B cell (primary cell): Measurements from ENCODE around the gene TBC1D22A. TPM values are rescaled to one million over a fixed set of nuclear protein-coding genes. Genes with fewer than 3 reads are reported as not detected.

ENCODE experiments used
- ATAC-seq: fragments of 200-7000 bp; cut with Tn5 transposase; one replicate; pipeline ENCODE4 v1.10.0; 2021; ENCODE audit warnings: low read depth, mild to moderate bottlenecking, moderate number of reproducible peaks, moderate library complexity
- CTCF ChIA-PET: fragments of 350-600 bp; sonication (Branson Sonifier 250); formaldehyde crosslinking; loops from one replicate; lab custom pipeline; 2021; ENCODE audit warnings: antibody characterized with exemption, inconsistent platforms; lab: Charles Lee
- POLR2A ChIA-PET: fragments of 350-600 bp; sonication (Branson Sonifier 250); formaldehyde crosslinking; loops from one replicate; lab custom pipeline; 2021; ENCODE audit warnings: antibody characterized with exemption; lab: Charles Lee
- DNase-seq: peaks from one replicate; pipeline ENCODE4 v3.0.0; 2013
- H2AFZ ChIP-seq: 2 replicates; pipeline ENCODE4 v1.6.1; 2012; ENCODE audit warnings: mild to moderate bottlenecking, low read depth, low read length; ENCODE audit not compliant: insufficient read depth, poor library complexity, severe bottlenecking
- H3K27ac ChIP-seq, 2 donors: 1 replicate in 1 of 2; 2 replicates in 1 of 2; pipeline ENCODE4 v1.5.1; 2012 to 2013; ENCODE audit warnings: low read length in 2 of 2, mild to moderate bottlenecking in 2 of 2, moderate library complexity in 1 of 2
- H3K27me3 ChIP-seq, 4 experiments: fragments of 200-600 bp in 1 of 4; sonication (generic) in 1 of 4; replicated peaks in 1 of 4; 1 replicate in 2 of 4; 2 replicates in 2 of 4; pipeline versions ENCODE4 v1.6.1 to v1.7.0; 2013 to 2016; ENCODE audit warnings: low read length in 3 of 4, mild to moderate bottlenecking in 2 of 4, mixed read lengths in 1 of 4, moderate library complexity in 1 of 4; ENCODE audit not compliant: insufficient read depth in 4 of 4, control insufficient read depth in 3 of 4; ENCODE audit errors: control extremely low read depth in 1 of 4
- H3K36me3 ChIP-seq, 2 experiments: replicated peaks in 1 of 2; 1 replicate in 1 of 2; 2 replicates in 1 of 2; pipeline versions ENCODE4 v1.6.1 to v1.7.1; 2013; ENCODE audit warnings: low read length in 1 of 2; ENCODE audit not compliant: insufficient read depth in 2 of 2, control insufficient read depth in 1 of 2; ENCODE audit errors: control extremely low read depth in 1 of 2, extremely low read depth in 1 of 2
- H3K4me1 ChIP-seq, 2 donors: fragments of 200-600 bp in 1 of 2; sonication (generic) in 1 of 2; 1 replicate in 1 of 2; 2 replicates in 1 of 2; pipeline versions ENCODE4 v1.5.1 to v1.6.1; 2013 to 2017; ENCODE audit warnings: low read length in 2 of 2; ENCODE audit not compliant: control insufficient read depth in 2 of 2, insufficient read depth in 2 of 2
- H3K4me2 ChIP-seq: replicated peaks from 2 replicates; pipeline ENCODE3; 2012; ENCODE audit warnings: mild to moderate bottlenecking, low read depth, low read length; ENCODE audit not compliant: poor library complexity, severe bottlenecking
- H3K4me3 ChIP-seq, 5 experiments: fragments of 200-600 bp in 1 of 5; sonication (generic) in 1 of 5; 1 replicate in 3 of 5; 2 replicates in 2 of 5; pipeline versions ENCODE4 v1.5.1 to v1.7.0; 2011 to 2016; ENCODE audit warnings: low read length in 4 of 5, mild to moderate bottlenecking in 4 of 5, low read depth in 2 of 5, control low read depth in 1 of 5, moderate library complexity in 1 of 5; ENCODE audit not compliant: insufficient read depth in 1 of 5; ENCODE audit errors: control extremely low read depth in 1 of 5, extremely low read depth in 1 of 5
- H3K79me2 ChIP-seq: fragments of 200-600 bp; sonication (generic); one replicate; pipeline ENCODE4 v1.6.0; 2016; ENCODE audit warnings: low read length; ENCODE audit not compliant: control insufficient read depth, insufficient read depth
- H3K9ac ChIP-seq: fragments of 200-600 bp; sonication (generic); 2 replicates; pipeline ENCODE4 v1.6.1; 2017; ENCODE audit warnings: mild to moderate bottlenecking, low read length, moderate library complexity
- H3K9me3 ChIP-seq, 3 donors: one replicate each; pipeline versions ENCODE4 v1.6.1 to v1.7.1; 2013; ENCODE audit warnings: low read length in 2 of 3; ENCODE audit not compliant: control insufficient read depth in 2 of 3, insufficient read depth in 1 of 3; ENCODE audit errors: control extremely low read depth in 1 of 3
- H4K20me1 ChIP-seq: 2 replicates; pipeline ENCODE4 v1.6.0; 2012; ENCODE audit warnings: mild to moderate bottlenecking, low read length; ENCODE audit not compliant: insufficient read depth, control insufficient read depth, poor library complexity, severe bottlenecking
- H3K27ac Mint-ChIP-seq: one replicate; pipeline ENCODE4 v1.8.0; 2021; ENCODE audit warnings: mixed read lengths
- H3K27me3 Mint-ChIP-seq: one replicate; pipeline ENCODE4 v1.8.0; 2021; ENCODE audit warnings: mixed read lengths
- H3K4me1 Mint-ChIP-seq: one replicate; pipeline ENCODE4 v1.8.0; 2021; ENCODE audit warnings: mixed read lengths
- H3K4me3 Mint-ChIP-seq: one replicate; pipeline ENCODE4 v1.8.0; 2021; ENCODE audit warnings: mixed read lengths
- H3K9me3 Mint-ChIP-seq: one replicate; pipeline ENCODE4 v1.8.0; 2022; ENCODE audit warnings: mixed read lengths; ENCODE audit not compliant: insufficient read depth
- EZH2 ChIP-seq: IDR thresholded peaks from 2 replicates; pipeline ENCODE4 v1.6.1; 2012; ENCODE audit warnings: borderline replicate concordance, low read depth, mild to moderate bottlenecking, moderate library complexity, low read length; ENCODE audit not compliant: insufficient read depth, poor library complexity, severe bottlenecking
- WGBS: methylation state at CpG from one replicate; pipeline ENCODE4 v1.1.5; 2013; ENCODE audit warnings: missing lambda C conversion rate; ENCODE audit not compliant: insufficient coverage; 5-methylcytosine and 5-hydroxymethylcytosine counted together
- intact Hi-C: fragments of 100-400 bp; cut with micrococcal nuclease; formaldehyde crosslinking; loops from one replicate; pipeline ENCODE4 v1.10.0; 2022
- polyA plus RNA-seq: library from polyadenylated mRNA; depleted of rRNA; stranded (reverse); fragments of >200 nt; gene quantifications from 2 replicates; pipeline ENCODE4 v1.2.3, GENCODE V29; 2012
- total RNA-seq, 2 donors: library from RNA; stranded (reverse); fragments of 120-200 nt in 1 of 2; gene quantifications; 1 replicate in 1 of 2; 2 replicates in 1 of 2; pipeline versions ENCODE4 v1.2.3 to v1.2.4, GENCODE V29; 2013 to 2022
- TF ChIP-seq, protein P1 (sequence below): fragments of 200-600 bp; IDR thresholded peaks from one replicate; pipeline ENCODE4 v1.8.0; 2022; ENCODE audit warnings: antibody characterized with exemption, mild to moderate bottlenecking

TBC1D22A gene
- total and polyA plus RNA-seq, 2 donors (not counting 1 experiment from before 2014, with no cell fraction given): 73.8 to 128 TPM

DNA sequence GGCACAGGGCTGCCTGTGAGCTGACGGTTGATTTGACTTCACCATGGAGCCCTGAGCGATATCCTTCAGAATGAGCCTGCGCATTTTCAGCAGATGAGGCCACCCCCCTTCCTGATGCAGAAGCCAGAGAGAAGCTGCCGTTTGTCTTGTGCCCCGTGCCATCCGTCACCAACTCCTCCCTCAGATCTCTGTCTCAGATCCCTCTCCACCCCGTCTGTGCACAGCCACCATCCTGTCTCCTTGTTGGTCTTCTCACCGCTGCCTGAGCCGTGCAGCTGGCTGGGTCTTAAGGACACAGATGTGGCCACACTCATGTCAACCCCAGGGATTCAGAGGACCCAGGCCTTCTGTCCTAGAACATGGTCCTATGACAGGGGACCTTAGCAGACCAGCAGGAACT, 293.9 kb downstream of the TBC1D22A start:
- Mint-ChIP-seq H3K27ac (no peak overlapping the region), H3K4me1 (peaks cover 32% of the 10 kb centered on the region), H3K27me3 (no peaks in the 10 kb centered on the region), H3K4me3 (no peak overlapping the region), H3K9me3 (no peaks in the 10 kb centered on the region)
- Histone ChIP-seq H3K9me3 (no peaks in the 10 kb centered on the region), H3K9ac (no peak overlapping the region), H3K4me2 (no peak overlapping the region), H3K27me3 (no peaks in the 10 kb centered on the region), H2AFZ (no peak overlapping the region), H3K79me2 (peaks cover 62% of the 10 kb centered on the region), H3K36me3 (peaks cover 0 to 53% of the 10 kb centered on the region in 2 experiments), H3K4me3 (no peak overlapping the region), H3K27ac (no peak overlapping the region), H4K20me1 (peaks cover 93% of the 10 kb centered on the region), H3K4me1 (peaks cover 0 to 9% of the 10 kb centered on the region in 2 donors)
- DNase-seq: no peak
- intact Hi-C loops: no loop called here
- CTCF ChIA-PET: no interaction called here
- POLR2A ChIA-PET: no interaction called here
- ATAC-seq: no peak
- TF ChIP-seq, protein P1, sequence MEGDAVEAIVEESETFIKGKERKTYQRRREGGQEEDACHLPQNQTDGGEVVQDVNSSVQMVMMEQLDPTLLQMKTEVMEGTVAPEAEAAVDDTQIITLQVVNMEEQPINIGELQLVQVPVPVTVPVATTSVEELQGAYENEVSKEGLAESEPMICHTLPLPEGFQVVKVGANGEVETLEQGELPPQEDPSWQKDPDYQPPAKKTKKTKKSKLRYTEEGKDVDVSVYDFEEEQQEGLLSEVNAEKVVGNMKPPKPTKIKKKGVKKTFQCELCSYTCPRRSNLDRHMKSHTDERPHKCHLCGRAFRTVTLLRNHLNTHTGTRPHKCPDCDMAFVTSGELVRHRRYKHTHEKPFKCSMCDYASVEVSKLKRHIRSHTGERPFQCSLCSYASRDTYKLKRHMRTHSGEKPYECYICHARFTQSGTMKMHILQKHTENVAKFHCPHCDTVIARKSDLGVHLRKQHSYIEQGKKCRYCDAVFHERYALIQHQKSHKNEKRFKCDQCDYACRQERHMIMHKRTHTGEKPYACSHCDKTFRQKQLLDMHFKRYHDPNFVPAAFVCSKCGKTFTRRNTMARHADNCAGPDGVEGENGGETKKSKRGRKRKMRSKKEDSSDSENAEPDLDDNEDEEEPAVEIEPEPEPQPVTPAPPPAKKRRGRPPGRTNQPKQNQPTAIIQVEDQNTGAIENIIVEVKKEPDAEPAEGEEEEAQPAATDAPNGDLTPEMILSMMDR: no peak
- TF ChIP-seq EZH2: no peak
- 96% methylated on average over 9 of the region's 9 CpGs for WGBS

DNA sequence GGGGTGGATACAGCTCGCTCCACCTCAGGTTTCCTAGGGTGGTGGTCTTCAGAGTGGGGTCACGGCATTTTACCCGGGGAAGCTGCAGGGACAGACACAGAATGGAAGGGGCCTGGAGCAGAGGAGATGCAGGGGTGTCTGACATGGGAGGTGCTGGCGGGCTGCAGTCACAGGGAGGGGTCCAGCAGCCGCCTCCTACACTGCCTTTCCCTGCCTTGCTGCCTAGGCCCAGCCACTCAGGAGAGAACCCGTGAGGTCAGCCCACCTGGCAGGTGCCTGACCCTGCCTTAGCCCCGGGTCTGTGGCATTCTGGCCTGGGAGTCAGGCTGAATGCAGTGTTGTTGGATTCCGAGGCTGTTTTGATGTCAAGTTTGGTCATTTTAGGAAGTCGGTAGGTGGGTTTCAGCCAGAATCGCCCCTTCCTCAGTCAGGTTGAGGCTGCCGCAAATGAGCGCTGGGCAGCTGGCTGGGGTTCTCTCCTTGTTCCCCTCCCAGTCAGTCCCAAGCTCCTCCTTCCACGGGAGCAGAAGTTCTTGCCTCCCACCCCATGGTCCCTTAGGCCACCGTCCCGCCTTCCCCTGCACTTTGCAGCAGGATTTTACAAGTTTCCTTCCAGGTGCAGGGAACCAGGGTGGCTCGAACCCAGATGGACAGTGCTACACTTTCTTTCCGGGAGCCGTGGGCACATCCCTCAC, 294.5 kb downstream of the TBC1D22A start:
- ChIA-PET CTCF (no interaction called here), POLR2A (no interaction called here)
- H3K27ac Mint-ChIP-seq: no peak overlapping the region
- Histone ChIP-seq H4K20me1 (peaks cover 93% of the 10 kb centered on the region), H3K27ac (no peak overlapping the region), H3K27me3 (no peaks in the 10 kb centered on the region), H3K9me3 (no peaks in the 10 kb centered on the region), H3K4me1 (peaks cover 0 to 9% of the 10 kb centered on the region in 2 donors), H3K9ac (no peak overlapping the region), H3K4me2 (no peak overlapping the region), H3K79me2 (peaks cover 62% of the 10 kb centered on the region), H3K36me3 (peaks cover 0 to 57% of the 10 kb centered on the region in 2 experiments), H3K4me3 (no peak overlapping the region), H2AFZ (no peak overlapping the region)
- TF ChIP-seq EZH2: no peak
- TF ChIP-seq, protein P1: no peak
- intact Hi-C loops: no loop called here
- H3K4me1 Mint-ChIP-seq: peaks cover 32% of the 10 kb centered on the region
- ATAC-seq (no peak), DNase-seq (no peak)
- H3K9me3 Mint-ChIP-seq: no peaks in the 10 kb centered on the region
- no peak overlapping the region for H3K4me3 Mint-ChIP-seq
- 98% methylated on average over 15 of the region's 18 CpGs for WGBS
- H3K27me3 Mint-ChIP-seq: no peaks in the 10 kb centered on the region
